ENCODE measurements around the gene TRMT6. TPM values are rescaled to one million over a fixed set of nuclear protein-coding genes. Genes with fewer than 3 reads are reported as not detected.

TRMT6 gene
- polyA plus RNA-seq, 1 of the 3 experiments (the other 2 are of a cell fraction), result 16.1 TPM

DNA sequence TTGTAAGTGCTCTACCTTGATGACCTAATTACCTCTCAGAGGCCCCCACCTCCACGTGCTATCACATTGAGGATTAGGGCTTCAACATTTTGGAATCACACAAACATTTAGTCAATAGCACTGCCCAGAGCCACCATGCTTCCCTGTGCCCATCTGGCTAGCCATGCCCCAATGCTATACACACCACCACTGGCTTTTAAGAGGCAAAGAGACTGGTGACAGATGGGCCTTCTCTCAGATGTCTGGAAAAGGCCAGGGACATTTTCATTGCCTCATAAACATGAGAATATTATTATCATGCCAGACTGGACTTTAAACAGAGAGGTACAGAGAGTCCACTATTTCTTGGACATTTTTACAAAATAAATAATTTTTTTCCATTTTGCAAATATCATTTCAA, 29.8 kb downstream of the TRMT6 start:
- 74% methylated on average over 1 of the region's 1 CpG for WGBS (ENCODE audit: low lambda C conversion rate)
- no peaks in the 10 kb centered on the region for H3K79me2 ChIP-seq (ENCODE audit: insufficient read depth)
- ChIA-PET POLR2A (interaction anchor here (0.6 kb wide), 1 partner anchor 18 kb away, joined by 3 read pairs; no protein-coding TSS in a partner anchor), CTCF (no interaction called here)
- peak overlapping the region; percentile 39; the same call in 1 of the 2 replicates for H2AFZ ChIP-seq (ENCODE audit: low read depth)
- no peaks in the 10 kb centered on the region for H3K36me3 ChIP-seq (replicated peaks in 1 of 2; ENCODE audit: control insufficient read depth in 1 of 2, insufficient read depth in 2 of 2, low read length in 1 of 2)
- no peak overlapping the region for H3K27ac ChIP-seq (ENCODE audit: low read depth in 2 of 2, low read length in 1 of 2)
- TF ChIP-seq FOXM1 (IDR thresholded peaks at IDR 0.05; ENCODE audit: low read depth) (no peak), TEAD4 (IDR thresholded peaks at IDR 0.05; ENCODE audit: borderline replicate concordance, insufficient read depth) (no peak), EP300 (IDR thresholded peaks at IDR 0.05; ENCODE audit: borderline replicate concordance in 1 of 2, low read depth in 1 of 2, low read length in 1 of 2) (no peak), RCOR1 (IDR thresholded peaks at IDR 0.05; ENCODE audit: low read length) (no peak), GABPA (IDR thresholded peaks at IDR 0.05; ENCODE audit: low read depth) (no peak), SIN3A (IDR thresholded peaks at IDR 0.05; ENCODE audit: borderline replicate concordance, low read depth, low read length) (no peak), ELF1 (IDR thresholded peaks at IDR 0.05) (no peak), TAF1 (IDR thresholded peaks at IDR 0.05; ENCODE audit: borderline replicate concordance, low read depth, low read length) (no peak), MEF2A (IDR thresholded peaks at IDR 0.05; ENCODE audit: borderline replicate concordance, low read depth) (no peak), NRF1 (IDR thresholded peaks at IDR 0.05; ENCODE audit: low read depth, low read length) (no peak), GATA2 (CRISPR knock-in tag; IDR thresholded peaks at IDR 0.05) (no peak)
- TF ChIP-seq, protein P1, sequence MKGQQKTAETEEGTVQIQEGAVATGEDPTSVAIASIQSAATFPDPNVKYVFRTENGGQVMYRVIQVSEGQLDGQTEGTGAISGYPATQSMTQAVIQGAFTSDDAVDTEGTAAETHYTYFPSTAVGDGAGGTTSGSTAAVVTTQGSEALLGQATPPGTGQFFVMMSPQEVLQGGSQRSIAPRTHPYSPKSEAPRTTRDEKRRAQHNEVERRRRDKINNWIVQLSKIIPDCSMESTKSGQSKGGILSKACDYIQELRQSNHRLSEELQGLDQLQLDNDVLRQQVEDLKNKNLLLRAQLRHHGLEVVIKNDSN (IDR thresholded peaks at IDR 0.05; ENCODE audit: borderline replicate concordance, low read depth), result no peak
- TF ChIP-seq, protein P2, sequence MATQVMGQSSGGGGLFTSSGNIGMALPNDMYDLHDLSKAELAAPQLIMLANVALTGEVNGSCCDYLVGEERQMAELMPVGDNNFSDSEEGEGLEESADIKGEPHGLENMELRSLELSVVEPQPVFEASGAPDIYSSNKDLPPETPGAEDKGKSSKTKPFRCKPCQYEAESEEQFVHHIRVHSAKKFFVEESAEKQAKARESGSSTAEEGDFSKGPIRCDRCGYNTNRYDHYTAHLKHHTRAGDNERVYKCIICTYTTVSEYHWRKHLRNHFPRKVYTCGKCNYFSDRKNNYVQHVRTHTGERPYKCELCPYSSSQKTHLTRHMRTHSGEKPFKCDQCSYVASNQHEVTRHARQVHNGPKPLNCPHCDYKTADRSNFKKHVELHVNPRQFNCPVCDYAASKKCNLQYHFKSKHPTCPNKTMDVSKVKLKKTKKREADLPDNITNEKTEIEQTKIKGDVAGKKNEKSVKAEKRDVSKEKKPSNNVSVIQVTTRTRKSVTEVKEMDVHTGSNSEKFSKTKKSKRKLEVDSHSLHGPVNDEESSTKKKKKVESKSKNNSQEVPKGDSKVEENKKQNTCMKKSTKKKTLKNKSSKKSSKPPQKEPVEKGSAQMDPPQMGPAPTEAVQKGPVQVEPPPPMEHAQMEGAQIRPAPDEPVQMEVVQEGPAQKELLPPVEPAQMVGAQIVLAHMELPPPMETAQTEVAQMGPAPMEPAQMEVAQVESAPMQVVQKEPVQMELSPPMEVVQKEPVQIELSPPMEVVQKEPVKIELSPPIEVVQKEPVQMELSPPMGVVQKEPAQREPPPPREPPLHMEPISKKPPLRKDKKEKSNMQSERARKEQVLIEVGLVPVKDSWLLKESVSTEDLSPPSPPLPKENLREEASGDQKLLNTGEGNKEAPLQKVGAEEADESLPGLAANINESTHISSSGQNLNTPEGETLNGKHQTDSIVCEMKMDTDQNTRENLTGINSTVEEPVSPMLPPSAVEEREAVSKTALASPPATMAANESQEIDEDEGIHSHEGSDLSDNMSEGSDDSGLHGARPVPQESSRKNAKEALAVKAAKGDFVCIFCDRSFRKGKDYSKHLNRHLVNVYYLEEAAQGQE (IDR thresholded peaks at IDR 0.05; ENCODE audit: low read depth, low read length), result no peak
- TF ChIP-seq, protein P3, sequence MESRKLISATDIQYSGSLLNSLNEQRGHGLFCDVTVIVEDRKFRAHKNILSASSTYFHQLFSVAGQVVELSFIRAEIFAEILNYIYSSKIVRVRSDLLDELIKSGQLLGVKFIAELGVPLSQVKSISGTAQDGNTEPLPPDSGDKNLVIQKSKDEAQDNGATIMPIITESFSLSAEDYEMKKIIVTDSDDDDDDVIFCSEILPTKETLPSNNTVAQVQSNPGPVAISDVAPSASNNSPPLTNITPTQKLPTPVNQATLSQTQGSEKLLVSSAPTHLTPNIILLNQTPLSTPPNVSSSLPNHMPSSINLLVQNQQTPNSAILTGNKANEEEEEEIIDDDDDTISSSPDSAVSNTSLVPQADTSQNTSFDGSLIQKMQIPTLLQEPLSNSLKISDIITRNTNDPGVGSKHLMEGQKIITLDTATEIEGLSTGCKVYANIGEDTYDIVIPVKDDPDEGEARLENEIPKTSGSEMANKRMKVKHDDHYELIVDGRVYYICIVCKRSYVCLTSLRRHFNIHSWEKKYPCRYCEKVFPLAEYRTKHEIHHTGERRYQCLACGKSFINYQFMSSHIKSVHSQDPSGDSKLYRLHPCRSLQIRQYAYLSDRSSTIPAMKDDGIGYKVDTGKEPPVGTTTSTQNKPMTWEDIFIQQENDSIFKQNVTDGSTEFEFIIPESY (IDR thresholded peaks at IDR 0.05; ENCODE audit: borderline replicate concordance, low read depth), result no peak
- H3K9ac ChIP-seq, result no peak overlapping the region
- peaks cover 0 to 14% of the 10 kb centered on the region in 2 experiments; a peak in 1 of 4 replicates for H3K4me1 ChIP-seq (ENCODE audit: control insufficient read depth in 1 of 2, insufficient read depth in 2 of 2, low read depth in 1 of 2, low read length in 1 of 2)
- H3F3A ChIP-seq (replicated peaks; ENCODE audit: insufficient read depth), result peaks cover 9% of the 10 kb centered on the region
- H3K9me2 ChIP-seq, result no peaks in the 10 kb centered on the region
- no peak for DNase-seq
- no peak overlapping the region for H3K4me2 ChIP-seq
- H3K9me3 ChIP-seq, result no peaks in the 10 kb centered on the region
- no peak overlapping the region for H3K4me3 ChIP-seq (ENCODE audit: low read depth in 2 of 2, low read length in 1 of 2)
- H4K20me1 ChIP-seq (ENCODE audit: insufficient read depth), result no peaks in the 10 kb centered on the region
- H3K27me3 ChIP-seq (ENCODE audit: insufficient read depth), result no peaks in the 10 kb centered on the region
